GM12891 (cell line): ENCODE results near the gene IFT172.

Source experiments
- POLR2A ChIP-seq: IDR thresholded peaks from 2 replicates; pipeline ENCODE4 v1.6.1; 2011; ENCODE audit warnings: low read depth, low read length, control low read depth
- POLR2AphosphoS5 ChIP-seq: IDR thresholded peaks from 2 replicates; pipeline ENCODE4 v1.6.1; 2011; ENCODE audit warnings: low read depth, low read length, control low read depth
- POU2F2 ChIP-seq: IDR thresholded peaks from 2 replicates; pipeline ENCODE4 v1.6.1; 2011; ENCODE audit warnings: low read depth, mild to moderate bottlenecking, control low read depth, low read length, moderate library complexity
- SPI1 ChIP-seq: IDR thresholded peaks from 2 replicates; pipeline ENCODE4 v1.6.1; 2011; ENCODE audit warnings: low read depth, low read length, control low read depth
- TAF1 ChIP-seq: IDR thresholded peaks from 2 replicates; pipeline ENCODE4 v1.6.1; 2011; ENCODE audit warnings: low read depth, low read length, control low read depth

DNA sequence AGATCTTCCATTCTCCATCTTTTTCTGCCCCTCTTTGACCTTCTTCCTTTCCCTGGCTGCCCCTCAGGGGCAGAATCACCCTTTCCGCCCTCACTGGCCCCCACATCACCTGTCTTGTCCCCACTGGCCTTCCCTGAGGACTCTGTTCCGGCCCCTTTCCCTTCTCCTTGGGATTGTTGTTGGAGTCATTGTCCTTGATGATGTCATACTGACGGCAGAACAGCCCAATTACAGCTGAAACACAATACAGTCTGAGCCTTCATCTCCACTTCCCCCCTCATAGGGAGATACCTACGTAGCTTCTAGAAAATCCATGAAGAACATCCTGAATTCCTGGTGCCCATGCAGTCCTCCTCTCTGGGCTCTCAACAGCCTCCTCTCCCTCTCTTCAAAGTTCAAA is 3.0 kb upstream of the IFT172 start:
- TF ChIP-seq POLR2AphosphoS5 (no peak), SPI1 (no peak), POLR2A (no peak), TAF1 (no peak), POU2F2 (no peak)
